GF-D8 (cell line): Measurements from ENCODE around the gene PDE9A.

Experiments used
- DNase-seq: peaks from one replicate; lab custom pipeline; 2025; lab: John Stamatoyannopoulos, UW

PDE9A gene

DNA sequence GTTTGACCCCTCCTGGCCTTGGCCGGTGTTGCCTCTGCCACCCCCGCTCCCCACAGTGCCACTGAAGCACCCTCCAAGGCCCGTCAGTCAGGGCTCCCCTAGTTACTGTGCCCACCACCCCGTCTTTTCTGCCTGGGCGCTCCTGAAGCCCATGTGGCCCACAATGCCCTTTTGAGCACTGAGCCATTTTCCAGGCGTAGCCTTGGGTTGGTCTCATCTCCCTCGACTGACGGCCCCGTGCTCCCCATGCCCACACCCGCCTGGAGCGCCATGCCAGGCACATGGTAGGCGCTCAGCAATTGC, 118.0 kb downstream of the PDE9A start:
- DNase-seq, result no peak

- DNase-seq, result no peak
Measured at GRCh38 chr21:42775123-42775522, 121.7 kb downstream of the PDE9A start.

- DNase-seq, result no peak
Measured at GRCh38 chr21:42775891-42776290, 122.5 kb downstream of the PDE9A start.

DNA sequence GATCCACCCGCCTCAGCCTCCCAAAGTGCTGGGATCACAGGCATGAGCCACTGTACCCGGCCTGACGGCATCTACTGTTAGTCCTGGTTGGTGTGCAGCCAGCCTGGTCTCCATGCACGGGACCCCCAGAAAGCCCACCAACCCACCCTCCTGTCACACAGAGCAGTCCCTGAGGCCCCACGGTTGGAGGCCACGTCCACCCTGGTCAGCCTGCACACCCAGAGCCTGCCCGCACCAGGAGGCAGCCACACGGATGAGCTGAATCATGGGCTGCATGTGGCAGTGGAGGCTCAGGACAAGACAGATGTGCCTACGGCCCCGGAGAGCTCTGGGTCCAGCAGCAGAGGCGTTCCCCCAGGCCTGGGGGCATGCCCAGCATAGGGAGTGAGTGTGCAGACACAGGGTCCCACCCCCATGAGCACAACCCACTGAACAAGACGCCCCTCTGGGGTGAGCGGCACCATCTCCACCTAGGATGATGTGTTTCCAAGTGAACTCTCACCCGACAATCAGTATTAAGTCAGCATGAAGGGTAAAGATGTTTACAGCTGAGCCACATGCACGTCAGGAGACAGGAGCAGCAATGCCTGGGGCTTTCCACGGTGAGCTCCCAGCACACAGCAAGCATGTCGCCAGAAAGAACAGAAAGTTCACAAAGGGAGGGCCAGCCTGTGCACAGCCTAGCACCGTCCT, 123.8 kb downstream of the PDE9A start:
- DNase-seq, result no peak

DNA sequence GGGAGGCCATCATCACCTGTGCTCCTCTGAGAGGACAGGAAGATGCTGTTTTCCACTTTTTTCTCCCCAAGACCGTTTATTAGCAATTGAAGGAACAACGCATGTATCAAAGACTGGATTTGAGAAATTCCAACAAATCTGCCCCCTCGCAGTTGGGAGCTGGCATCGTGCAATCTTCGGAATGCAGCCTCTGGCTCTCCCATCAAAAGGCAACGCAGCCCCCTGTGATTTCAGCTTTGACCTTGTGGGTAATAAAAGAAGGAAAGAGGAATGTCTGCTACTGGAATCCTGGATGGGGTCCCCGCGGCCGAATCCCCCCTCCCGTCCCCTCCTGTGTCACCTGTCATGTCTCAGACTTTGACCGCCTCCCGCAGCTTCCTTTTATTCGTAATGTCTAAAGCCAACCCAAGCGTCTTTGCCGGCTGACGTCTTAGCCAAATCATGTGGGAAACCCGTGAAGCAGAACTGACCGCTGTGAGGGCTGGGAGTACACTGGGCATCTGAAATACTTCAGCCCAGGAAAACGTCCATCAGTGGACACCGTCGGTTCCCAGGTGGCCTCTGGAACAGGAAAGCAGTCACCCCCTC, 124.4 kb downstream of the PDE9A start:
- DNase-seq, result no peak

GRCh38 chr21:42779431-42779861, 126.0 kb downstream of the PDE9A start:
- no peak for DNase-seq

GRCh38 chr21:42780617-42781016, 127.2 kb downstream of the PDE9A start:
- no peak for DNase-seq

- no peak for DNase-seq
Measured at GRCh38 chr21:42781150-42781970, 127.9 kb downstream of the PDE9A start.

DNA sequence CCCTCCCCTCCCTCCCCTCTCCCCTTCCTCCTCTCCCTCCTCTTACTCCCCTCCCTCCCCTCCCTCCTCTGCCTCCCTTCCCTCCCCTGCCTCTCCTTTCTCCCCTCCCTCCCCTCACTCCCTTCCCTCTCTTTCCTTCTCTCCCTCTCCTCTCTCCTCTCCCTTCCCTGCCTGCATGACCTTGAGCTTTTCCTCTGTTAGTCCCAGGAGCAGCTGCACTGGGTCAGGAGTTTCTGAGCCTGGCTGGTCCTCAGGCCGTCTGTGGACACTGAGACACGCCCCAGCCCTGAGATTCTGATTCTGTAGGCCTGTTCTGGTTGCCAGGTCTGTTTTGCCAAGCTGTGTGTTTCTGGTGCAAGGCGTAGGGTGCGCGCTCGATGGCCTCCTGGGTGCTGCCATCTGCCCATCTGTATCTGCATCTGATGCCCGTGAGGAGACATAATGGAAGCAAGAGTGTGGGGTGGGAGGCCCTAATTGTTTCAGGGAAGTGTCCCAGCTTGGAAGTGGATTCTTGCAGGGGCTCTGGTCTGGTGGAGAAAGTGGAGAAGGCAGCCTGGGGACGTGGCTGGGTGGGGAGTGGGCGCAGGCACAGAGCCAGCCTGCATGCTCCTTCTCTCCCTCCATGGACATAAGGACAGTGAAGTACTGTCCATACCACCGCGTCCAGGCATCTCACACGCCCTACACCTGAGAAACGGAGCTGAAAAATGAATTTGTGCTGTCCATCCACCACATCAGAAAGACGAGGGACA, 128.7 kb downstream of the PDE9A start:
- DNase-seq, result no peak

DNA sequence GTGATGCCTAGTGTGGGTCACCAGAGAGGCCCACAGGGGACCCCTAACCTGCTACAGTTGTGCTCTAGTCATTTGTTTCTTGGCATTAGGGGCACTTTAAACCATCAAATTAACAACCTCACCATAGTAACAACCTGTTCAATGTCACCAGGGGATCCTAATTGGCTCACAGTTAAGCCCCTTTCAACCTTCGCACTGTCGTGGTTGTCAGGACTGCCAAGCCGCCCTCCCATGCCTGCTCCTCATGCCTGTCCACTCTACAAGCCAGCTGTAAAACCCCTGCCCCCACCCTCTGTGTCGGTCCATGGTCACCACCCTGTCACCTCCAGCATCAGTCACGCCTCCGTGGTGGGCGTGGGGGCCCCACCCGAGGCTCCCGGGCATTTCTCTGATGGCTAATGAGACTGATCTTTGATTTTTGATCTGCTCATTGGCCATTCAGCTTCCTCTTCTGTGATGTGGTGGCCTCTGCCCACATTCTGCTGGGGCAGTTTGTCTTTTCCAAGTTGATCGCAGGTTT, 129.4 kb downstream of the PDE9A start:
- DNase-seq, result no peak

DNA sequence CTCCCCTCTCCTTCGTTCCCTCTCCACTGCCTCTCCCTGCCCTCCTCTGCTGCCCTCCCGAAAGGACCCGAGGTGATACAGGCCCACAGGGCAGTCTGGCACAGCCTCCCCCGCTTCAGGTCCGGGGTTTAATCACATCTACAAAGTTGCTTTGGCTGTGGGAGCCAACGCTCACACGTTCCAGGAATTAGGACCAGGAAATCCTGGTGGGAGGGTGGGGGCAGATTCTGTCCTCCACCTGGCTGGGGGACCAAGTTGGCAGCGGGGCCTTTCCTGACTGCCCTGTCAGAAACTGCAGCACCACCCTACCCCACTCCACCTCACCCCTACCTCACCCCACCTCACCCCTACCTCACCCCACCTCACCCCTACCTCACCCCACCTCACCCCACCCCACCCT, 130.9 kb downstream of the PDE9A start:
- no peak for DNase-seq

DNA sequence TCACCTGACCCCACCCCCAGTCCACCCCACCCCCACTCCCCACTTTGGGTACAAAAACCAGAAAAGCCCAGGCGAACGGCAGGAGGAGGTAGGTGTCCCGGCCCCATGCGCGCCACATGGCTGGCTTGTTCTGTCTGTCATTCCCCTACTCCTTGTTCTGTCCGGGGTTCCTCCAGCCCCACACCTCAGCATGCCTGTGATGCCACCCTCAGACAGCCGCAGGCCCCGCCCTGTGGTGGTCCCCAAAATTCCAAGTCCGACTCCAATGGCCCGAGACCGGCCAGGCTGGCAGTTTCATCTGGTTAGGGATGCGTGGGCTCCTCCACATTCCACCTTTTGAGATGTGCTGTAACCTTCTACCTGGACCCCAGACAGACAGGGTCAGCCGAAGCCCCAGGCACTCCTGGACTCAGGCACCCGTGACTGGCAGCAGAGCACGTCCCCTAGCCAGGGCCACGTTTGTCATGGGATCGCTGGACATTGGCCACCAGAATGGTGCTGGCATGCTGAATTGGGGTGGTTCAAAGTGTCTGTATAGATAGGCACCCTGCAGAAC, 131.6 kb downstream of the PDE9A start:
- DNase-seq, result no peak

GRCh38 chr21:42785666-42786427, 132.4 kb downstream of the PDE9A start:
- DNase-seq, result no peak

GRCh38 chr21:42786884-42787283, 133.5 kb downstream of the PDE9A start:
- no peak for DNase-seq

DNA sequence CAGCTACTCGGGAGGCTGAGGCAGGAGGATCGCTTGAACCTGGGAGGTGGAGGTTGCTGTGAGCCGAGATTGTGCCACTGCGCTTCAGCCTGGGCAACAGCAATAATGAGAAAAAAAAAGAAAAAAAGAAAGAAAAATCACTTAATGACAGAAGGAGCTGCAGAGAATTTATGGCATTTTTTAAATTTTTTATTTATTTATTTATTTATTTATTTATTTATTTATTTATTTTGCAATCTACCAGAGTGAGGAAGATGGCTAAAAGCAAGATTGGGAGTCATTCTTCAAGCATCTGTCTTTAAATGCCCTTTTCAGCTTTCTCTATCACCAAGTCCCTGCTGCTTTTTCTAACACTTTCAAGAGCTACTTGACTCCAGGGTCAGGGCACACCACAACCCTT, 134.2 kb downstream of the PDE9A start:
- no peak for DNase-seq

- DNase-seq, result no peak
Measured at GRCh38 chr21:42790520-42791065, 137.2 kb downstream of the PDE9A start.

- DNase-seq, result no peak
Measured at GRCh38 chr21:42793774-42794173, 140.4 kb downstream of the PDE9A start.

DNA sequence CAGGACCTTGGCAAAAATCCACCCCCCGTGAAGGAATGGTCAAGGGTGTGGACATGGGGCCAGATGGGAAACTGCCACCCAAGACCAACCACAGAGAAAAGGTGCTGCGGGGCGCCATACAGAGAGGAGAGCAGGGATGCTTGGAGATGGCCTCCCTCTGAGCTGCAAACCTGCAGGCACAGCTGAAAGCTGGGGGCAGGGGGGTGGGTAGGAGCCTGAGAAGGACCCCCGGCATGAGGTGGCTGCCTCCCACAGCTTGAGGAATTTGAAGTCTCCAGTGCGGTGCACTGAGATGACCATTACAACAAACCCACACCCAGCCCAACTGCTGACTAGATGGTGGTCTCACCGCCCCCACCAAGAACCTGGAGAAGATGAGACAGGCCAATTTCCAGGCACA, 141.1 kb downstream of the PDE9A start:
- no peak for DNase-seq

DNA sequence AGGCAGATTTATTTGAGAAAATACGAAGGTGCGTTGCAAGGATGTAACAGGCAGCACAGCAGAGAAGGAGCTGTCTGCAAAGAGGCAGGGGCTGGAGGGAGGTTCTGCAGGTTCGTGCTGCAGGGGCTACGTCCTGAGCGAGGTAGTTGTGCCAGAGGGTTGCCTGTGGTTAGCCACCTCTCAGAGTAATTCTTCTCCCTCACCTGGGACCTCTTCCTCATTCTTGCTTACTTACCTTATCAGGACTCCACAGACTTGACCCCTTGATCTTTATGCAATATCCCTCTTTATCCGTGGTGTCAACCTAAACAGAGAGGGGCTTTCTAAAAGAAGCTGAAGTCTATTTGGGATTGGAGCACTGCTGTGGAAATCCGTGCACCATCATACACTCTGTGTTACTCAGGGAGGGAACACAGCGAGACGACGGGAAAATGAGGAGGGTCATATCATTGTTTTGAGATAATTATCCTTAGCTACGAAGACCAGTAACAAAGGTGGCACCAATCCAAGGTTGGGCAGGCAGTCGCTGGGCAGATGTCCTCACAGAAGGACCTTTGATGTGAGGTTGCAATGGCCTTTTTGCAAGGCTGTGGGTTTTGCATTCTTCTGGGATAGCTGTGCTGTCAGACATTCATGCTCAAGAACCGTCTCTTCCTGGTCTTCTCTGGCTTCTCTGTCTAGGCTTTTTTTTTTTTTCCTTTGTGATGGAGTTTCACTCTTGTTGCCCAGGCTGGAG, 143.1 kb downstream of the PDE9A start:
- peak; percentile 72 for DNase-seq

DNA sequence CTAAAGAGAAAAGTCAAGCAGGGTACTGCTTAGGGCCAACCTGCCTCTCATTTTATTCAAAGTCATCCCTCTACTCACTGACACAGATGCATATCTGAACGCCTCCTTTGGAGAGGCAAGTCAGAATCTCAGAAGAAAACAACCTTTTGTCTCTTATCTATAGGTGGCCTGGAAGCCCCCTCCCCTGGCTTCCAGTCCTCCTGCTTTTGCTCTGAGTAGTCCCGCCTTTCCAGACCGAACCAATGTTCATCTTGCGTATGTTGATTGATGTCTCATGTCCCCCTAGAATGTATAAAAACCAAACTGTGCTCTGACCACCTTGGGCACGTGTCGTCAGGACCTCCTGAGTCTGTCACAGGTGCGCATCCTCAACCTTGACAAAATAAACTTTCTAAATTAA, 144.1 kb downstream of the PDE9A start:
- no peak for DNase-seq
